Lower lobe of right lung (tissue), 2 donors: ENCODE data around the gene ENSA. TPM values are rescaled to one million over a fixed set of nuclear protein-coding genes. Genes with fewer than 3 reads are reported as not detected.
"Not testable (repeated sequence)": the region's sequence is repeated elsewhere in the genome, so short reads cannot be mapped to it uniquely, and the experiment has no call there.

Experiments used
- ATAC-seq, 2 donors: fragments of 200-7000 bp; cut with Tn5 transposase; one replicate each; pipeline ENCODE4 v1.9.1; 2020 to 2022; ENCODE audit warnings: mild to moderate bottlenecking in 2 of 2, moderate library complexity in 2 of 2
- DNase-seq: peaks from one replicate; pipeline ENCODE4 v3.0.0-alpha.2; 2020
- H3K27ac ChIP-seq: fragments of 200-600 bp; one replicate; pipeline ENCODE4 v1.8.0; 2022
- H3K27me3 ChIP-seq: fragments of 200-600 bp; one replicate; pipeline ENCODE4 v1.8.0; 2022; ENCODE audit warnings: low read depth
- H3K36me3 ChIP-seq: fragments of 200-600 bp; one replicate; pipeline ENCODE4 v1.8.0; 2022; ENCODE audit warnings: mild to moderate bottlenecking
- H3K4me1 ChIP-seq: fragments of 200-600 bp; one replicate; pipeline ENCODE4 v1.8.0; 2022
- H3K4me3 ChIP-seq: fragments of 200-600 bp; one replicate; pipeline ENCODE4 v1.8.0; 2022; ENCODE audit warnings: mild to moderate bottlenecking
- H3K9me3 ChIP-seq: fragments of 200-600 bp; one replicate; pipeline ENCODE4 v1.8.0; 2022
- CTCF ChIP-seq: fragments of 200-600 bp; IDR thresholded peaks from one replicate; pipeline ENCODE4 v1.8.0; 2022; ENCODE audit warnings: antibody characterized with exemption, mild to moderate bottlenecking
- intact Hi-C: fragments of 100-400 bp; cut with DNase I; formaldehyde crosslinking; loops from one replicate; pipeline ENCODE4 v1.11.0; 2022
- total RNA-seq: library from RNA; stranded (reverse); fragmentation: NEBNext Ultra II Directional; extraction: Animal tissue kit (Norgen Biotek cat#: 25700); gene quantifications from one replicate; pipeline ENCODE4 v1.2.1, GENCODE V29; 2021
- donor health status: DM: no; HTN: yes; CAD: no; lungs with severe emphysema.

Gene ENSA
- total RNA-seq, 1 donor from 2014 or later: 172 TPM

- Histone ChIP-seq H3K27me3 (no peaks in the 10 kb centered on the region), H3K36me3 (no peaks in the 10 kb centered on the region), H3K9me3 (no peaks in the 10 kb centered on the region), H3K27ac (no peak overlapping the region), H3K4me3 (no peak overlapping the region), H3K4me1 (peaks cover 40% of the 10 kb centered on the region)
- DNase-seq (no peak), ATAC-seq (no peak)
- intact Hi-C loops: no loop called here
- no peak for TF ChIP-seq CTCF
Measured at GRCh38 chr1:150606463-150607142, 22.8 kb downstream of the ENSA start.

- intact Hi-C loops, H3K9me3 ChIP-seq, H3K36me3 ChIP-seq, DNase-seq, H3K27me3 ChIP-seq, ATAC-seq, H3K4me3 ChIP-seq: not testable (repeated sequence)
- Histone ChIP-seq H3K4me1 (peaks cover 27% of the 10 kb centered on the region), H3K27ac (peak overlapping the region; percentile 72)
Measured at GRCh38 chr1:150605451-150605731, 24.0 kb downstream of the ENSA start.

GRCh38 chr1:150604226-150604588, 25.2 kb downstream of the ENSA start:
- Histone ChIP-seq H3K27ac (peak overlapping the region; percentile 72), H3K27me3 (no peaks in the 10 kb centered on the region), H3K4me1 (peaks cover 16% of the 10 kb centered on the region), H3K36me3 (peaks cover 12% of the 10 kb centered on the region), H3K4me3 (no peak overlapping the region), H3K9me3 (no peaks in the 10 kb centered on the region)
- no peak for TF ChIP-seq CTCF
- intact Hi-C loops: no loop called here
- DNase-seq (no peak), ATAC-seq (no peak)

GRCh38 chr1:150603711-150604110, 25.7 kb downstream of the ENSA start:
- DNase-seq (no peak), ATAC-seq (no peak)
- no peaks in the 10 kb centered on the region for H3K27me3 ChIP-seq
- H3K27ac ChIP-seq: no peak overlapping the region
- H3K4me1 ChIP-seq: peaks cover 13% of the 10 kb centered on the region
- H3K36me3 ChIP-seq: peaks cover 12% of the 10 kb centered on the region
- intact Hi-C loops: no loop called here
- no peak overlapping the region for H3K4me3 ChIP-seq
- H3K9me3 ChIP-seq: no peaks in the 10 kb centered on the region
- no peak for TF ChIP-seq CTCF

GRCh38 chr1:150602372-150602771, 27.0 kb downstream of the ENSA start:
- peaks cover 13% of the 10 kb centered on the region for H3K4me1 ChIP-seq
- H3K4me3 ChIP-seq, H3K27ac ChIP-seq, intact Hi-C loops, DNase-seq, H3K9me3 ChIP-seq, ATAC-seq, H3K27me3 ChIP-seq: not testable (repeated sequence)
- H3K36me3 ChIP-seq: peaks cover 12% of the 10 kb centered on the region

- DNase-seq (no peak), ATAC-seq (no peak)
- H3K36me3 ChIP-seq: peaks cover 12% of the 10 kb centered on the region
- intact Hi-C loops: no loop called here
- H3K27me3 ChIP-seq: no peaks in the 10 kb centered on the region
- no peak overlapping the region for H3K4me3 ChIP-seq
- H3K4me1 ChIP-seq: peaks cover 13% of the 10 kb centered on the region
- H3K27ac ChIP-seq: no peak overlapping the region
- no peak for TF ChIP-seq CTCF
- H3K9me3 ChIP-seq: no peaks in the 10 kb centered on the region
Measured at GRCh38 chr1:150601540-150601939, 27.9 kb downstream of the ENSA start.

- peaks cover 12% of the 10 kb centered on the region for H3K36me3 ChIP-seq
- H3K4me3 ChIP-seq, H3K4me1 ChIP-seq, ATAC-seq, intact Hi-C loops, H3K27ac ChIP-seq, H3K9me3 ChIP-seq, DNase-seq, H3K27me3 ChIP-seq: not testable (repeated sequence)
Measured at GRCh38 chr1:150598346-150598745, 31.1 kb downstream of the ENSA start.
